GM06990 (cell line): ENCODE results near the gene FZR1.
"Not testable (repeated sequence)": the region's sequence is repeated elsewhere in the genome, so short reads cannot be mapped to it uniquely, and the experiment has no call there.

Experiments
- DNase-seq: peaks from one replicate; pipeline ENCODE4 v3.0.0-alpha.2; 2011; ENCODE audit not compliant: insufficient read length; ENCODE audit errors: extremely low read depth
- H3K27me3 ChIP-seq: replicated peaks from 2 replicates; pipeline ENCODE4 v1.6.0; 2011; ENCODE audit warnings: low read length; ENCODE audit not compliant: control insufficient read depth, insufficient read depth
- H3K36me3 ChIP-seq: 2 replicates; pipeline ENCODE4 v1.5.1; 2011; ENCODE audit warnings: low read length; ENCODE audit not compliant: control insufficient read depth, insufficient read depth
- H3K4me3 ChIP-seq: replicated peaks from 2 replicates; pipeline ENCODE4 v1.5.1; 2011; ENCODE audit warnings: low read depth, mild to moderate bottlenecking, control low read depth, low read length
- TF ChIP-seq, protein P1 (sequence below): IDR thresholded peaks from 2 replicates; pipeline ENCODE4 v1.5.1; 2011; ENCODE audit warnings: low read length, control low read depth, mild to moderate bottlenecking, inconsistent platforms; ENCODE audit not compliant: insufficient read depth, poor library complexity, severe bottlenecking

Gene FZR1

GRCh38 chr19:3556978-3557460 lies 50.9 kb downstream of the FZR1 start:
- TF ChIP-seq, protein P1, sequence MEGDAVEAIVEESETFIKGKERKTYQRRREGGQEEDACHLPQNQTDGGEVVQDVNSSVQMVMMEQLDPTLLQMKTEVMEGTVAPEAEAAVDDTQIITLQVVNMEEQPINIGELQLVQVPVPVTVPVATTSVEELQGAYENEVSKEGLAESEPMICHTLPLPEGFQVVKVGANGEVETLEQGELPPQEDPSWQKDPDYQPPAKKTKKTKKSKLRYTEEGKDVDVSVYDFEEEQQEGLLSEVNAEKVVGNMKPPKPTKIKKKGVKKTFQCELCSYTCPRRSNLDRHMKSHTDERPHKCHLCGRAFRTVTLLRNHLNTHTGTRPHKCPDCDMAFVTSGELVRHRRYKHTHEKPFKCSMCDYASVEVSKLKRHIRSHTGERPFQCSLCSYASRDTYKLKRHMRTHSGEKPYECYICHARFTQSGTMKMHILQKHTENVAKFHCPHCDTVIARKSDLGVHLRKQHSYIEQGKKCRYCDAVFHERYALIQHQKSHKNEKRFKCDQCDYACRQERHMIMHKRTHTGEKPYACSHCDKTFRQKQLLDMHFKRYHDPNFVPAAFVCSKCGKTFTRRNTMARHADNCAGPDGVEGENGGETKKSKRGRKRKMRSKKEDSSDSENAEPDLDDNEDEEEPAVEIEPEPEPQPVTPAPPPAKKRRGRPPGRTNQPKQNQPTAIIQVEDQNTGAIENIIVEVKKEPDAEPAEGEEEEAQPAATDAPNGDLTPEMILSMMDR, result no peak
- H3K27me3 ChIP-seq, result no peaks in the 10 kb centered on the region
- H3K36me3 ChIP-seq, result no peaks in the 10 kb centered on the region
- DNase-seq, result peak; percentile 67
- H3K4me3 ChIP-seq, result peak overlapping the region; percentile 69

GRCh38 chr19:3557461-3558248 lies 51.5 kb downstream of the FZR1 start, which contains the start of gene MFSD12:
Gene MFSD12 (minus strand): TSS chr19:3557586. CDS start chr19:3557403, 183 bp downstream.
- peak within 1 kb of the TSS; percentile 69 for H3K4me3 ChIP-seq
- no peaks in the 10 kb centered on the region for H3K27me3 ChIP-seq
- DNase-seq, result peak; percentile 94
- H3K36me3 ChIP-seq, result no peaks in the 10 kb centered on the region
- TF ChIP-seq, protein P1, result no peak

- TF ChIP-seq, protein P1, result no peak
- no peak overlapping the region for H3K4me3 ChIP-seq
Measured at GRCh38 chr19:3563709-3564524, 57.8 kb downstream of the FZR1 start.

DNA sequence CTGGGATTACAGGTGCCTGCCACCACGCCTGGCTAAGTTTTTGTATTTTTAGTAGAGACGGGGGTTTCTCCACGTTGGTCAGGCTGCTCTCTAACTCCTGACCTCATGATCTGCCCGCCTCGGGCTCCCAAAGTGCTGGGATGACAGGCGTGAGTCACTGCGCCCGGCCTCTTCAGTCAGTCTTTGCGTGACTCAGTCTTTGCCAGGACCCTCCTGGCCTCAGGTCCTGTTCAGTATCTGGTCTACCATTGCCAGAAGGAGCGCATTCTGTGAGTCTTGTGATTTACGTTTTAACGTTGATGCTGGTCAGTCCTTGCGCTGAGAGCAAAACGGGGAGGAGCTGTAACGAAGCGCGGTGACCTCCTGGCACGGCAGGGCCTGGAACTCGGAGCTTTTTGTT lies 59.0 kb downstream of the FZR1 start:
- H3K4me3 ChIP-seq, result no peak overlapping the region
- no peak for DNase-seq
- H3K27me3 ChIP-seq, result no peaks in the 10 kb centered on the region
- no peaks in the 10 kb centered on the region for H3K36me3 ChIP-seq
- TF ChIP-seq, protein P1, result no peak

More at GRCh38 chr19:3563709-3564524, 57.8 kb downstream of the FZR1 start:
- no peaks in the 10 kb centered on the region for H3K27me3 ChIP-seq
- no peaks in the 10 kb centered on the region for H3K36me3 ChIP-seq
- no peak for DNase-seq

DNA sequence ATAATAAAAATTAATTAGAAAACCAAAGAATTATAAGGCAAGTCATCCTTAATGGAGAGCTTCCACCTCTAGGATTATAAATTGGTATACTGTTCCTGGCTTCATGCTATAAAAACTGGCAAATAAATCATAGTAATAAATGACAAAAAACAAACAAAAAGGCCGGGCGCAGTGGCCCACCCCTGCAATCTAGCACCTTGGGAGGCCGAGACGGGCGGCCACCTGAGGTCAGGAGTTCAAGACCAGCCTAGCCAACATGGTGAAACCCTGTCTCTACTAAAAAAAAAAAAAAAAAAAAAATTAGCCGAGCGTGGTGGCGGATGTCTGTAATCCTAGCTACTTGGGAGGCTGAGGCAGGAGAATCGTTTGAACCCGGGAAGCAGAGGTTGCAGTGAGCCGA lies 63.9 kb downstream of the FZR1 start:
- H3K36me3 ChIP-seq, H3K27me3 ChIP-seq, DNase-seq, H3K4me3 ChIP-seq: not testable (repeated sequence)

DNA sequence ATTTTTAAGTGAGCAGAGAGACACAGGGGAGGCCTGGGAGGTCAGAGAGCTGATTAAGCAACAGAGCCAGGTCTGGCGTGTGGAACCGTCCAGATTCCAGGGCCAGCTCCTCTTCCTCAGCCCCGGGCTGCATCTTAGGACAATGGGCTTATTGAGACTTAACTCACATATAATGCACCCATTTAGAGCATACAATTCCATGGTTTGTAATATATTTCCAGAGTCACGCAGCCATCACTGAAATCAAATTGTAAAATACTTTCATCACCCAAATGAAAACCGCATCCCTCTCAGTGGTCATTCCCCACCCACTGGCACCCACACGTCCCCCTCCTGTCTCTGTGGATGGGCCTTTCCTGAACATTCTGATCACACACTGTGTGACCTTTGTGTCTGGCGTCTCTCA lies 64.5 kb downstream of the FZR1 start:
- TF ChIP-seq, protein P1, result no peak
- Histone ChIP-seq H3K36me3 (no peaks in the 10 kb centered on the region), H3K27me3 (no peaks in the 10 kb centered on the region), H3K4me3 (no peak overlapping the region)
- no peak for DNase-seq
